ENCODE data around the gene VWA3A.
A peak's percentile ranks its signal among the peaks of the same experiment; 100 is the strongest.

VWA3A gene

DNA sequence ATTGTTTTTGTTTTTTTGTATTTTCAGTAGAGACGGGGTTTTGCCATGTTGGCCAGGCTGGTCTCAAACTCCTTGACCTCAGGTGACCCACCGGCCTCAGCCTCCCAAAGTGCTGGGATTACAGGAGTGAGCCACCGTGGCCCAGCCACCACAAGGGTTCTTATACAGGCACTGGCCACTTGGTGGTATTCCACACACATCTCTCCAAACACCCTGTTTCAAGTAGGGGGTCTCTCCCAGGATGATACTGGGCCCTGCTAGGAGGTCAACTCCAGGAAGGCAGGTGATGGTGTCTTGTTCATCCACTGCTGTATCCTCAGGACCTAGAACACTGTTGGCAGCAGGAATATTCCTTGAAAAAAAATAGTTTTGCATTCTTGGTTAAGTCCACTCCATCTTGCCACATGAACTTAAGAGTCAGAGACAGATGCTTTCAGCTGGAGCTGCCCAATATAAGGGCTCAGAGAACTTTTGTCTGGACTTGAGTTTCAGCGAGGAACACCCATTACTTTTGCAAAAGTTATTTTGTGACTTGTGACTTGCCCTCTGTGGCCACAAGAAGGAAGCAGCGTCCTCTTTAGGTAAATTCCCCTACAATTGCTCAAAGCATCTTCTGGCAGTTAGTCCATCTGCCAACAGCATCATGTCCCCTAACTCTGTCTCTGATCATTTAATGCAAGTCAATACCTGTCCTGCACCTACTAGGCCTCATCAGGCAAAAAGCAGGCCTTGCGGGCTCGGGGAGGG, 106.4 kb downstream of the VWA3A start:
- DNase-seq (ENCODE audit: low read depth in 1 of 2, low spot score in 1 of 2) = no peak

DNA sequence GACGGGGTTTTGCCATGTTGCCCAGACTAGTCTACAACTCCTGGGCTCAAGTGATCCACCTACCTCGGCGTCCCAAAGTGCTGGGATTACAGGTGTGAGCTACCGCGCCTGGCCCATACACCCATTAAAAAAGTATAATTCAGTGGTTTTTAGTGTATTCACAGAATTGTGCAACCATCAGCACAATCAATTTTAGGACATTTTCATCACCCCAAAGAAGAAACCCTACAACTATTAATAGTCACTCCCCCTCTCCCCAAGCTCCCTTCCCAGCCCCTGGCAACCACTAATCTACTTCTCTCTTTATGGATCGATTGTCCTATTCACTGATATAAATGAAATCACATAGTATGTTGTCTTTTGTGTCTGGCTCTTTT, 109.9 kb downstream of the VWA3A start:
- DNase-seq (ENCODE audit: low read depth in 1 of 2, low spot score in 1 of 2) = no peak

GRCh38 chr16:22203091-22203490, 110.8 kb downstream of the VWA3A start:
- DNase-seq (ENCODE audit: low read depth in 1 of 2, low spot score in 1 of 2) = no peak

DNA sequence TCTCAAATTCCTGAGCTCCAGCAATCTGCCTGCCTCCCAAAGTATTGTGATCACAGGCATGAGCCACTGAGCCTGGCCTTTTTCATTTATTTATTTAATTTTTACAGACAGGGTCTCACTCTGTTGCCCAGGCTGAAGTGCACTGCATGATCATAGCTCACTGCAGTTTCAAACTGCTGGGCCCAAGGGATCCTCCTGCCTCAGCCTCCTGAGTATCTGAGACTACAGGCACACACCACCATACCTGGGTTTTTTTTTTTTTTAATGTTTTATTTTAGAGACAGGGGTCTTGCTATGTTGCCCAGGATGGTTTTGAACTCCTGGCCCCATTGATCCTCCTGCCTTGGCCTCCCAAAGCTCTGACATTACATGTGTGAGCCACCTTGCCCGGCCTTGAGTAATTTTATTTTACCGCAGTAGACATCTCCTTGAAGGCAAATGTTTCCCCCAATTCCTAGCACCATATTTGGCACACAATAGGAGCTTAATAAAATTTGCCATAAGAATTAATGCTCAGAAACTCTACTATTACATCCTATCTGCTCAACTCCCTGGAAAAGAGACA, 111.8 kb downstream of the VWA3A start:
- no peak for DNase-seq (ENCODE audit: low read depth in 1 of 2, low spot score in 1 of 2)

GRCh38 chr16:22205577-22206012, 113.3 kb downstream of the VWA3A start:
- no peak for DNase-seq (ENCODE audit: low read depth in 1 of 2, low spot score in 1 of 2)

- DNase-seq (ENCODE audit: low read depth in 1 of 2, low spot score in 1 of 2) = peak; percentile 68 to 78
These were observed 113.9 kb downstream of the VWA3A start, which contains the start of gene EEF2K for GRCh38 chr16:22206013-22206841. TSS of gene EEF2K (plus strand) at chr16:22206278. CDS start at chr16:22225730, 19,452 bp downstream.
